HFF-Myc (cell line): ENCODE data around the gene LMF2.

ENCODE experiments used
- DNase-seq: peaks from one replicate; pipeline ENCODE4 v3.0.0-alpha.2; 2011; ENCODE audit warnings: low read depth; ENCODE audit errors: extremely low read depth
- H3K4me3 ChIP-seq: replicated peaks from 2 replicates; pipeline ENCODE4 v1.5.1; 2011; ENCODE audit warnings: low read depth, mild to moderate bottlenecking, control low read depth, low read length
- TF ChIP-seq, protein P1 (sequence below): IDR thresholded peaks from 2 replicates; pipeline ENCODE4 v1.5.1; 2012; ENCODE audit warnings: mild to moderate bottlenecking, low read depth, low read length, control low read depth; ENCODE audit errors: missing control alignments

LMF2 gene

DNA sequence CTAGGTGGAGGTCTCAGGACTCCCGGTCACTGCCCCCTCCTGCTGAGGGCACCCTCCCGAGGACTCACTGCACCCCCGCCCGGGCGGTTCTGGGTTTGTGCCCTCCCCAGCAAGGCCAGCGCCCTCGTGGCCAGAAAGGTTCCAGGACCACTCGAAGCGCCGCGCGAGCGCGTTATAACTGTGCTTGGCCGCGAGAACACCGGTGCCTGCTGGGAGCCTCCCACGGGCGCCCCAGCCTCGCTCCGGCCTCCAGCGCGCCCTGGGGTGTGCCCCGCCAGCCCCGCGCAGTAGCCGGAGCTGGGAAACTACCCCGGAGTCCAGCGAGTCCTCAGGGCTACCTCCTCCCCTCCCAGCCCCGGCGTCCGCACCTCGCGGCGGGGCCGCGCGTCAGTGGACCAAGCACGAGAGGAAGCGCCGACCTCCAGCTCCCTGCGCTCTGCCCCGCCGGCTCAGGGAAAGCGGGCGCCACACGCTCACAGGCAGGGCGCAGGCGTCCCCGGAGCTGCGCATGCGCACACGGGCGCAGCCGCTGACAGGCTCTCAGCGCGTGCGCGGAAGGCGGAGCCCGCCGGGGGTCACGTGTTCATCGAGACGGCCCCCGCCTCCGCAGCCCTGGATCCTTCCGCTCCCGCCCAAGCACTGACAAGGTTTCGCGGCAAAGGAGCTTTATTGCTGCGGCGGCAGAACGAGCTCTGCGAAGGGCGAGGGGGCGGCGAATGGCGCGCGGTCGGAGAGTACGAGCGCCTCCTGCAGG is 17.8 kb upstream of the LMF2 start, which contains the start of gene SCO2:
TSS of gene SCO2 (minus strand) at position 495 of the 754 bp plus-strand sequence. CDS start 1,187 bp downstream, outside the sequence.
- DNase-seq: peak; percentile 86
- TF ChIP-seq, protein P1, sequence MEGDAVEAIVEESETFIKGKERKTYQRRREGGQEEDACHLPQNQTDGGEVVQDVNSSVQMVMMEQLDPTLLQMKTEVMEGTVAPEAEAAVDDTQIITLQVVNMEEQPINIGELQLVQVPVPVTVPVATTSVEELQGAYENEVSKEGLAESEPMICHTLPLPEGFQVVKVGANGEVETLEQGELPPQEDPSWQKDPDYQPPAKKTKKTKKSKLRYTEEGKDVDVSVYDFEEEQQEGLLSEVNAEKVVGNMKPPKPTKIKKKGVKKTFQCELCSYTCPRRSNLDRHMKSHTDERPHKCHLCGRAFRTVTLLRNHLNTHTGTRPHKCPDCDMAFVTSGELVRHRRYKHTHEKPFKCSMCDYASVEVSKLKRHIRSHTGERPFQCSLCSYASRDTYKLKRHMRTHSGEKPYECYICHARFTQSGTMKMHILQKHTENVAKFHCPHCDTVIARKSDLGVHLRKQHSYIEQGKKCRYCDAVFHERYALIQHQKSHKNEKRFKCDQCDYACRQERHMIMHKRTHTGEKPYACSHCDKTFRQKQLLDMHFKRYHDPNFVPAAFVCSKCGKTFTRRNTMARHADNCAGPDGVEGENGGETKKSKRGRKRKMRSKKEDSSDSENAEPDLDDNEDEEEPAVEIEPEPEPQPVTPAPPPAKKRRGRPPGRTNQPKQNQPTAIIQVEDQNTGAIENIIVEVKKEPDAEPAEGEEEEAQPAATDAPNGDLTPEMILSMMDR: peak; percentile 53
- peak within 1 kb of the TSS; percentile 78 for H3K4me3 ChIP-seq

DNA sequence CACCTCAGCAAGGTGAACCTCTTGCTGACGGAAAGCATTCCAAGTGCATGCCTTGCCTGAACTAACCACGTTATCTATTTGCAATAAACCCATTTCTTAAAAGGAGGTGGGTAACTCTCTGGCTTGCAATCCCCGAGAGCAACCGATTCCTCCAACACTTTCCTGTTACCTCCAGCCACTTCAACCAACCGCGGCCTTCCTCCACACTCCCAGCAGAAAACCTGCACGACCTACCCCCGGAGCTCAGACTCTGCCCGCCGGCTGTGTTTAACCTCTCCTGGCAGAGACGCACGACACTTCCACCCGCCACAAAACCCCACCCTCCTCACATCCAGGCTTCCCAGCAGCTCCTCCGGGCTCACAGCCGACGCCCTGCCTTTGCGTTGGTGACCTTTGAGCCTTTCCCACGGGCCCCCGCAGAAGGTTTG is 17.2 kb upstream of the LMF2 start:
- peak overlapping the region; percentile 78 for H3K4me3 ChIP-seq
- no peak for DNase-seq
- TF ChIP-seq, protein P1: no peak

DNA sequence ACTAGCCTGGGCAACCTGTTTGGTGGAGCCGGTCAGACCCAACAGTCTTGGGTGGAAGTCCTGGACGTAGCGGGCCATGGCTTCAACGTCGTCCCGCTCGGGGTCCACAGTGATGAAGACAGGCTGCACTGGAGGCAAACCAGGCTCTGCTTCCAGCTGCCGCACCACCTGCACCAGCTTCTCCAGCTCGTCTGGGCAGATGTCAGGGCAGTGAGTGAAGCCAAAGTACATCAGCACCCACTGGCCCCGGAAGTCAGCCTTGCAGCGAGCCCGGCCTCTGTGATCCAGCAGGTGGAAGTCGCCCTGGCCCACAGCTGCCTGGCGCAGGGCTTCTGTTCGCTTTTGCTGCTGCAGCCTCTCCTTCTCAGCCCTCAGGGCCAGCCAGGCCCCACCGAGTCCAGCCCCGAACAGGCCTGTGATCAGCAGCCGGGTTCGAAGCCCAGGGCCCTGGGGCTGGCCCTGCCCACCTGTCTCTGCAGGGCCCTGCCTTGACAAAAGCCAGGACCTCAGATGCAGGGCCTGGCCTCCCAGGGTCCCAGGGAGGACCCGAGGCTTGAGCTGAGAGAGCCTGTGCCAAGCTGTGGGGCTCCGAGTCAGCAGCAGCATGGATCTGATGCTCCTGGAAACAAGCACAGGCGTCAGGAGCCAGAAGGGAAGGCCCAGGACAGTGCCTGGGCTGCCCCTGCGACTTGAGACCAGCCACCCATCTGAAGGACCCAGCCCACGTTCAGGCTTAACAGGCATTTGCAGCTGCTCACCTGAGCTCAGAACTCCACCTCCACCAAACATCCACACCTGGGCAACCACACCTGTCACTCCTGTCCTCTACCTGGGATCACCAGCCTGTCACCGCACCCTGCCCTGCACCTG is 16.5 kb upstream of the LMF2 start:
- TF ChIP-seq, protein P1: no peak
- no peak for DNase-seq
- H3K4me3 ChIP-seq: peak overlapping the region; percentile 78

DNA sequence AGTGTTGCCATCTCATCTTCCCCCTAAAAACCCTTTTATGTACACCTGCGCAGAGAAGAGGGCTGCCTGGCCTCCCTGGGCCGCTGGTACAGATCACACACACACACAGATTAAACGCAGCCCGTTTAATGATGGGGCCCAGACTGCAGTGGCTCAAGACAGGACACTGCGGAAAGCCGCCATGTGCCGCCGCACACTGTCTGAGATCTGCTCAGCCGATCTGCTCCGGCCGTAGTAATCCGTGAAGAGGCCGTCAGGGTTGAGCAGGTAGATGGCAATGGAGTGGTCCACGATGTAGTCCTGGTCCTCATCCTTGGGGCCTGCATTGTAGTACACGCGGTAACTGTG is 15.9 kb upstream of the LMF2 start:
- no peak for DNase-seq
- H3K4me3 ChIP-seq: no peak overlapping the region
- TF ChIP-seq, protein P1: no peak

DNA sequence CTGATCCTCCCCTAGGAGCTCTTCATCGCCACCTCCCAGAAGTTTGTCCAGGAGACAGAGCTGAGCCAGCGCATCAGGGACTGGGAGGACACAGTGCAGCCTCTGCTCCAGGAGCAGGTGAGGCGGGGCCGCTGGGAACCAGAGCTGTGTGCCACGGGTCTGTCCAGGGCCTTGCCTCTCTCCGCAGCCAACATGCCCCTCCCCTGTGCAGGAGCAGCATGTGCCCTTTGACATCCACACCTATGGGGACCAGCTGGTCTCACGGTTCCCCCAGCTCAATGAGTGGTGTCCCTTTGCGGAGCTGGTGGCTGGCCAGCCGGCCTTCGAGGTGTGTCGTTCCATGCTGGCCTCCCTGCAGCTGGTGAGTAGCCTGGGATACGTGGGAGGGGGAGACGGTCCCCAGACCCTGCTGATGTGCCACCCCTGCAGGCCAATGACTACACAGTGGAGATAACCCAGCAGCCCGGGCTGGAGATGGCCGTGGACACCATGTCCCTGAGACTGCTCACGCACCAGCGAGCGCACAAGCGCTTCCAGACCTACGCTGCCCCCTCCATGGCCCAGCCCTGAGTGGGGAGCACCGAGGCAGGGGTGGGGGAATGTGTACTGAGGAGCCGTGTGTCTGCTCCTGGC is 15.4 kb upstream of the LMF2 start:
- DNase-seq: no peak
- no peak overlapping the region for H3K4me3 ChIP-seq
- TF ChIP-seq, protein P1: no peak

DNA sequence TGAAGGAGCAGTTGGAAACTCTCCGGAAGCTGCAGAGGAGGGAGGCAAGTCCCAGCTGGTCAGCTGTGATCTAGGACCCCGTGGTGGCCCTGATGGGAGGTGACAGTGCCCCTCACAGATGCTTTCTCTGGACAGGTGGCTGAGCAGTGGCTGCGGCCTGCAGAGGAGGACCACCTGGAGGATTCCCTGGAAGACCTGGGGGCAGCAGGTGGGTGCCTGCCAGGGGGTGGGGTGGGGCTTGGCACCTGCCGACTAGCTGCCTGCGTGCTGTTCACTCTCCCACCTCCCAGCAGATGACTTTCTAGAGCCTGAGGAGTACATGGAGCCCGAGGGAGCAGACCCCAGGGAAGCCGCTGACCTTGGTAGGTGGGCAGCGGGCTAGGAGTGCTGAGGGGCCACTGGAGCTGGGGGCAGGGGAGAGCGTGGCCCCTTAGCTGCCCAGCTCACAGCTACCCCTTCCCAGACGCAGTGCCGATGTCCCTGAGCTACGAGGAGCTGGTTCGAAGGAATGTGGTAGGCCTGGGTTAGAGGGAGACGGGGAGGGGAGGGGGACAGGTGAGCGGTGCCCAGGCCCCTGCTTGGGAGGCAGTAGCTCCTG is 14.8 kb upstream of the LMF2 start:
- TF ChIP-seq, protein P1: no peak
- H3K4me3 ChIP-seq: no peak overlapping the region
- no peak for DNase-seq
